Fibroblast of lung (primary cell): ENCODE measurements around the gene TENM3.

Source experiments
- CTCF ChIP-seq, 2 donors: IDR thresholded peaks in 1 of 2; conservative IDR thresholded peaks in 1 of 2; 1 replicate in 1 of 2; 2 replicates in 1 of 2; pipeline ENCODE4 v1.5.1; 2011 to 2012; ENCODE audit warnings: low read length in 2 of 2, control low read depth in 1 of 2, inconsistent platforms in 1 of 2, low read depth in 1 of 2, mild to moderate bottlenecking in 1 of 2
- EZH2 ChIP-seq: IDR thresholded peaks from 2 replicates; pipeline ENCODE4 v1.5.1; 2012; ENCODE audit warnings: low read length, control low read depth, mild to moderate bottlenecking; ENCODE audit errors: missing control alignments

GRCh38 chr4:182429896-182430295 is 186.7 kb downstream of the TENM3 start:
- TF ChIP-seq CTCF (conservative IDR thresholded peaks at IDR 0.05 in 1 of 2, IDR thresholded peaks at IDR 0.05 in 1 of 2; ENCODE audit: low read depth in 1 of 2, low read length in 2 of 2): no peak
- no peak for TF ChIP-seq EZH2
